ENCODE results near the gene PTPRN2. TPM values are rescaled to one million over a fixed set of nuclear protein-coding genes. Genes with fewer than 3 reads are reported as not detected.

The PTPRN2 gene
- total and polyA plus RNA-seq, 8 donors = 12.2 to 49.2 (median 31.8) TPM

DNA sequence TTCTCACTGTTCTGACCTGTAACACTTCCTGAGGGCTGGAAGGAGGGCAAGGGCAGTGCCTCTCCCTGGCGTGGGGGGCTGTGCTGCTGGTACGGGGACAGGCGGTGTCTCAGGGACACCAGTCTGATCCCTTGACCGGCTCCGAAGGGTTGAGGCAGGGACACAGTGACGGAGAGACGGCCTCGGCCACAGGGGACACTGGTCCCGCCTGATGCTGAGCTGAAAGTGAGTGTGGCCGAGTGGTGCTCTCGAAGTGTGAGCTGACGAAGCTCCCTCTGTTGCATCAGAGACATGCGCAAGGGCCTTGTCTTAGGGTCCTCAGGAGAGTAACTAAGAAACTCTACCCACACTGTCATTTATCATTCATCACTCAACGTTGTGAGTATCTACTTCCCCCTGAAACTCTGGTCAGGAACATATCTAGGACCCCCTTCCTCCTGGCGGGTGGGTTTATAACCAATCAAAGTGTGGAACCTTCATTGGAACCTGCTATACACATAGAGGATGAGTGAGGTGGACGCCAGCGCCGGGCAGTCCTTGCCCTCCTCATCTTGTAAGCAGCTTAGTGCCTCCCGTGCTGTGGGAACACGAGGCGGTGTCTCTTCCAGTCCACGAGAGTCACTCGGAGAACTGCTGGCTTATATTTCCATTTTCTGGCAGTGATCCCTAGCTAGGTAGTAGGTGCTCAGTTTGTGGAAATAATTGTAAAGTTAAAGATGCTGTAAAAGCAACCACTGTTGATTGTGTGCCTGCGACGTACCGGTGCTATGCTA is 967.7 kb downstream of the PTPRN2 start:
- no peaks in the 10 kb centered on the region for H3K9me3 ChIP-seq
- no peaks in the 10 kb centered on the region for H3K4me1 ChIP-seq
- no peak overlapping the region for H3K4me3 ChIP-seq
- WGBS, 2 donors = 90 to 92% methylated on average over 26 of the region's 26 CpGs
- intact Hi-C loops (cut with DNase I) = no loop called here
- DNase-seq (no peak), ATAC-seq (no peak), FAIRE-seq (no peak)
- no peaks in the 10 kb centered on the region for H3K36me3 ChIP-seq
- TF ChIP-seq, protein P1, sequence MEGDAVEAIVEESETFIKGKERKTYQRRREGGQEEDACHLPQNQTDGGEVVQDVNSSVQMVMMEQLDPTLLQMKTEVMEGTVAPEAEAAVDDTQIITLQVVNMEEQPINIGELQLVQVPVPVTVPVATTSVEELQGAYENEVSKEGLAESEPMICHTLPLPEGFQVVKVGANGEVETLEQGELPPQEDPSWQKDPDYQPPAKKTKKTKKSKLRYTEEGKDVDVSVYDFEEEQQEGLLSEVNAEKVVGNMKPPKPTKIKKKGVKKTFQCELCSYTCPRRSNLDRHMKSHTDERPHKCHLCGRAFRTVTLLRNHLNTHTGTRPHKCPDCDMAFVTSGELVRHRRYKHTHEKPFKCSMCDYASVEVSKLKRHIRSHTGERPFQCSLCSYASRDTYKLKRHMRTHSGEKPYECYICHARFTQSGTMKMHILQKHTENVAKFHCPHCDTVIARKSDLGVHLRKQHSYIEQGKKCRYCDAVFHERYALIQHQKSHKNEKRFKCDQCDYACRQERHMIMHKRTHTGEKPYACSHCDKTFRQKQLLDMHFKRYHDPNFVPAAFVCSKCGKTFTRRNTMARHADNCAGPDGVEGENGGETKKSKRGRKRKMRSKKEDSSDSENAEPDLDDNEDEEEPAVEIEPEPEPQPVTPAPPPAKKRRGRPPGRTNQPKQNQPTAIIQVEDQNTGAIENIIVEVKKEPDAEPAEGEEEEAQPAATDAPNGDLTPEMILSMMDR (IDR thresholded peaks at IDR 0.05) = no peak
- no peak overlapping the region for H3K27ac ChIP-seq
- H3K27me3 ChIP-seq = no peaks in the 10 kb centered on the region

DNA sequence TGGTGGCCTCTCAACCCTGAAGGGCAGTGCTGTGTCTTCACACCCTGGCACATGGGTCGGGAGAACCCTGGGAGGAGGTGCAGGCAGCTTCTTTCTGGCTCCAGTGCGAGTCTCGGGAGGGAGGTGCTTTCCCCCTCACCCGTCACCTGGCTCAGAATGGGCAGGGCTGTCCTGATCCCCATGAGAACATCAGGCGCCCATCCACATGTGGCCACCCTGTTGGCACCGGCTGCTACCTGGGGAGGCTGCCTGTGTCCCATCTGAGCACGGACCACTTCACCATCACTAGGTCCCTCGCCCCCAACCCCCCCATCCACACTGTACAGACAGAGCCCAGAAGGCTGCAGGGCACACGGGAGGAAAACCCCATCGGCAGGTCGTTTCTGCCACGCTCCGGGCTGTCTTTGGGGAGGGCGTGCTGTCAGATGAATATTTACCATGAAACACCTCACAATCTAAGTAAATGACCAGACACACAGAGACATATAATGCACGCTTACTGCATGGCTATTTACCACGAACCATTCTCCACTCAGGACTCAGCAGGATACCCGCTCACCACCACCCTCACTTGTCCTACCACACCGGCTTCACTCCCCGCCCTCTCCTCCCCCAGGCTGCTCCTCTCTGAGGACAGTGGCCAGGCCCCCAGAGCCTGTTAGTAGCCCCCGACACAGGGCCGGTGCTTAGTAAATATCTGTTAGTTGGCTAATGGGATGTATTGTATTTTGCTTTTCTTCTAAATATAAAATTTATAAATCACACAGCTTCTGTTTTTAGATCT is 968.6 kb downstream of the PTPRN2 start:
- 88 to 90% methylated on average over 21 of the region's 21 CpGs for WGBS, 2 donors
- no peak for FAIRE-seq
- intact Hi-C loops (cut with DNase I) = no loop called here
- Histone ChIP-seq H3K27me3 (no peaks in the 10 kb centered on the region), H3K27ac (no peak overlapping the region), H3K4me1 (no peaks in the 10 kb centered on the region), H3K4me3 (no peak overlapping the region), H3K9me3 (no peaks in the 10 kb centered on the region), H3K36me3 (no peaks in the 10 kb centered on the region)
- no peak for DNase-seq
- no peak for ATAC-seq
- TF ChIP-seq, protein P1 (IDR thresholded peaks at IDR 0.05) = no peak

DNA sequence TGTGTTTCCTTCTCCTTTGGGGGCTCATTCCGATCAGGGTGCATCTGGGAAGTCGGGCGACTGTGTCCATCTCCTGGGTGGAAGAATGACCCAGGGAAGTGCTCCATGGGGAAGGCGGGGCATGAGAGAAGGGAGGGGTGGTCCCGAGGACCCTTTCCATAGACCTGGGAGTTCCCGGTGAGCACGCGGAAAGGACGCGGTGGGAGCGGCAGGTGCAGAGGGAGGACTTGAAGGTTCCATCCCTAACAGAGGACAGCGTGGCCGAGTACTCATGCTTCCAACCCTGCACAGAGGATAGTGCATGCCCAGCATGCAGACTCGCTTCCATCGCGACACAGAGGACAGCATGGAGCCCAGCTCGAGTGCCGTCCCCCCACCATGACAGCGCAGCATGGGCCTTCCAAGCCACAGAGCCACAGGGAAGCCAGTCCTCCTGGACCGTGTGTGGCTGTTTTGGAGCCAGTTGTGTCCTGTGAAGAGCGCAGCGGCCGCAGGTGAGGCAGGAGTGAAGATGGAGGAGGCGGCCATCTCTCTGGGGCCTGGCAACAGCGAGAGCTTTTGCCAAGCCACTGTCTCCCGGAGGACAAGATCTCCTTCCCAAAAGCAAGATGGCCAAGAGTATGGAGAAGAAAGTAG is 969.4 kb downstream of the PTPRN2 start:
- ATAC-seq = no peak
- DNase-seq = no peak
- Histone ChIP-seq H3K36me3 (no peaks in the 10 kb centered on the region), H3K4me1 (no peaks in the 10 kb centered on the region), H3K4me3 (no peak overlapping the region), H3K9me3 (no peaks in the 10 kb centered on the region), H3K27me3 (no peaks in the 10 kb centered on the region), H3K27ac (no peak overlapping the region)
- TF ChIP-seq, protein P1 (IDR thresholded peaks at IDR 0.05) = no peak
- intact Hi-C loops (cut with DNase I) = no loop called here
- no peak for FAIRE-seq
- 91 to 94% methylated on average over 26 of the region's 26 CpGs for WGBS, 2 donors

DNA sequence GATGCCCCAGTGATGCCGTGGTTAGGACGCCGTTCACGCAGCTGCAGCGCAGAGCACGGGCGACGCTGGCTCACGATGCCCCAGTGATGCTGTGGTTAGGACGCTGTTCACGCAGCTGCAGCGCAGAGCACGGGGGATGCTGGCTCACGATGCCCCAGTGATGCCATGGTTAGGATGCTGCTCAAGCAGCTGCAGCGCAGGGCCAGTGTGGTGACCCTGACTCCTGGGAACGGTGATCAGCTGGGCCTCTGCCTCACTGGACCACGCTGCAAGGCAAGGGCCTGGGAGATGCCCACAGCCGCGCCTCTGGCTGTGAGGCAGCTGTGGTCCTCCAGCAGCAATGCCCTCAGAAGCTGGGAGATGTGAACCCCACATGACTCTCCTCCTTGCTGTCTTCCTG is 970.2 kb downstream of the PTPRN2 start:
- FAIRE-seq (no peak), DNase-seq (peak in 1 of 6 donors; percentile 36), ATAC-seq (no peak)
- WGBS, 2 donors = 93 to 96% methylated on average over 19 of the region's 19 CpGs
- no peaks in the 10 kb centered on the region for H3K4me1 ChIP-seq
- H3K4me3 ChIP-seq = no peak overlapping the region
- no peaks in the 10 kb centered on the region for H3K27me3 ChIP-seq
- intact Hi-C loops (cut with DNase I) = no loop called here
- no peak overlapping the region for H3K27ac ChIP-seq
- TF ChIP-seq, protein P1 (IDR thresholded peaks at IDR 0.05) = no peak
- no peaks in the 10 kb centered on the region for H3K9me3 ChIP-seq
- no peaks in the 10 kb centered on the region for H3K36me3 ChIP-seq
